ENCODE measurements around the gene CST7.

Gene CST7

DNA sequence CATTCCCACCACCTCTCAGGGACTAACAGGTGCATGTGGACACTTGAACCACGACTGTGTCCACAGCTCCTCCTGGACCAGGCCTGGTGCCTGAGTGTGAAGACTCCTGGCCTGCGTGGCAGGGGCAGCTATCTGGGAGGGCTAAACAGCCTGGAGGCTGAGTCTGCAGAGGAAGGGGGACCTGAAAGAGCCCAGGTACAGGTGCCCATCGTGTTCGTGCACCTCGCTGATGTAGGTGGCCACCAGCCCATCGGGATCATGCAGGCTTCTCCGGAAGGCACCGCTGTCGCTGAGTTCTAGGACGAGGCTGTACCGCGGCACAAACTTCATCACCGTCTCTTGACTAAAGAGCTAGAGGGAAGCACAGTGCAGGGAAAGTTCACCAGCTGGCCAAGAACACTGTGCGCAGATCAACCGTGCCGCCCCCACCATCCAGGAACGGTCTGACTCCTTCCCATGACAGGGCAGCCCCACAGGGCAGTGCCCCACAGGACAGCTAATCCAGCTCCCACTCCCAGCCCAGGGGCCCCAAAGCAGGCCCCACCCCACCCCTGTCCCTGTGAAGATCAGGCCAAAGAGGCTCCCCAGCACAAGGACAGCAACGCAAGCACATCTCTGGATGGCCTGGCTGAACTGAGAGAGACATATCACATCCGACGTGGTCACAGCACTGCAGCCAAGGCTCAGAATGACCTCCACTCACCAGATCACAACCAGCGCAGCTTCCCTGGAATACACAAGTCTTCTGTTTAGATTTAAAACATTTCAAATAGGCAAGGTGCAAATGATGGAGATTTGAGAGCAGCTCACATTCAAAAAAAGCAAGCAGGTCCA is 14.8 kb downstream of the CST7 start:
- Mint-ChIP-seq H3K4me1 (no peaks in the 10 kb centered on the region), H3K27ac (no peak overlapping the region), H3K9me3 (no peaks in the 10 kb centered on the region), H3K4me3 (no peak overlapping the region), H3K27me3 (no peaks in the 10 kb centered on the region), H3K36me3 (peaks cover 73% of the 10 kb centered on the region)
- ATAC-seq: no peak

DNA sequence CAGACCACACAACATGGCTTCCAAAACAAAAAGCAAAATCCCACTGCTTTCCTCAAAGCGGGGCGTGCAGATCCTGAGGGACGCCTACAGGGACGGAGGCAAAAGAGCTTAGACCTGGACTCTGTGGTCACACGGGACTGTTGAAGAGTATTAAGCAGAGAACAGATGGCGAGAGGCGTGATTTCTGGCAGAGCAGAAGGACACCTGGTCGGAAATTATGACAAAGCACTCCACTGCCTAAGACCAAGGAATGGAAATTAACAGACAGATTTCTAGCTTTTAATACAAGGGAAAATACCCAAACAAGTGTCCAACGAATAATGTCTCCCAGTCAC is 15.4 kb downstream of the CST7 start:
- no peak for ATAC-seq
- Mint-ChIP-seq H3K36me3 (peaks cover 78% of the 10 kb centered on the region), H3K27ac (no peak overlapping the region), H3K4me1 (no peaks in the 10 kb centered on the region), H3K27me3 (no peaks in the 10 kb centered on the region), H3K4me3 (no peak overlapping the region), H3K9me3 (no peaks in the 10 kb centered on the region)

DNA sequence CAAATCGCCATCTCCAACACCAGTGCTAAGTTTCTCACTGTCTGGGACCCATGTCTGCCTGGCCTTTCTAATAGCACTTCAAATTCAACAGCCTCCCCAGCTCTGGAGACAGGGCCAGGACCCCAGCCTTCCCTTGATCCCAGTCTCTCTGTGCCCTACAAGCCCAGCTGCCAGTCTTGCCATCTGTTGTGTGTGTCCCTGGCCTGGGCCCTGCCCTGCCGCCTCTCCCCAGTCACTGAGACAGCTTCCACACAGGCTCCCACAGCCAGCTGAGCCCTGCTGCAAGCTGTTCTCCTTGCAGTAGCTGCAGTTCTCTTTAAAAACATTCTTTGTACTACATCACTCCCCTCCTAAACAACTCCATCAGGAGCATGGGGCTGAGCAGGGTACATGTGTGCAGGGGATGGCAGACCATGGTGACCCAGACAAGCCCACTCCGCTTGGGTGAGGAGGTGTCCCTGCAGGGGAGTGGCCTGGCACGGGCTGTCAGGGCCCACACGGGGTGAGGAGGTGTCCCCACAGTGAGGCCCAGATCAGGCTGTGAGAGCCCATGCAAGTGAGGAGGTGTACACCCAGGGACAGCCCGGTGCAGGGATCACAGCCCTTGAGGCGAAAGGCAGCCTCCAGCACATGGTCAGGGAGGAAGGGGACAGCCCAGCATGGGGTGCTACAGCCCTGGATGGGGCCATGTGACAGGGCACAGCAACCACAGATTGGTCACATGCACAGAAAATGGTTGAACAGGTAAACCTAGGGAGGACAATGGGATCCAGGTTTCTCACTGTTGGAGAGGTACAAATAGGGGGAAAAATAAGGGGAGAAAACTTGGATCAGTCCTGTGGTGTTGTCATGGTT is 16.2 kb downstream of the CST7 start:
- no peak overlapping the region for H3K27ac Mint-ChIP-seq
- no peaks in the 10 kb centered on the region for H3K4me1 Mint-ChIP-seq
- no peaks in the 10 kb centered on the region for H3K27me3 Mint-ChIP-seq
- ATAC-seq: peak; percentile 51
- no peaks in the 10 kb centered on the region for H3K9me3 Mint-ChIP-seq
- peaks cover 80% of the 10 kb centered on the region for H3K36me3 Mint-ChIP-seq
- no peak overlapping the region for H3K4me3 Mint-ChIP-seq

DNA sequence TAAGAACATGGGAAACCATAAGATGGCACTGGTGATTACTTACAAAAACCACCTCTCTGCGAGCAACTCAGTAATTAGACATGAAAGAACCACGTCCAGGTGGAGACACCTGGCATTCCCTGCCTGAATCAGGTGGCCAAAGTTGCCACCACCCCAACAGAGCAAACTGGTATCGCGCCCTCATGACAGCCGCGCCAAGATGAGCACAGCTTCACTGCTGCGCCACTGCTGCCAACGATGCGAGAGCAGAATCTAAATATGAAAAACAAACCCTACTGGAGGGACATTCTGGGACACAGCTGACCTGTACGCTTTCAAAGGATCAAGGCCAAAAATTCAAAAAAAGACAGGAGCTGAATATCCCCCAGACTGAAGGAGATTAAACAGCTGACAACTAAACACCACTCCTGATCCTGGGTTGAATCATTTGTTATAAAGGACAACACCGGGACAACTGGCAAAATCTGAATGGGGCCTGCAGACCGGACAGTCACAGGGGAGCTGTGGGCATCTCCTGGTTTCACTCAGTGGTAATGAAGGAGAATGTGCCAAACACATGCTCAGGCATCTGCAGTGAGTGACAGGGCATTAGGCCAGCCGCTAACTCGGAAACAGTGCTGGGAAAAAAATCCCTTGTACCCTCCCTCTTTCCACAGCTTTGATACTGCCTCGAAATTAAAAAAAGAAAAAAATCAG is 17.4 kb downstream of the CST7 start:
- no peak for ATAC-seq
- H3K36me3 Mint-ChIP-seq: peaks cover 88% of the 10 kb centered on the region
- no peak overlapping the region for H3K27ac Mint-ChIP-seq
- no peaks in the 10 kb centered on the region for H3K9me3 Mint-ChIP-seq
- no peaks in the 10 kb centered on the region for H3K27me3 Mint-ChIP-seq
- no peaks in the 10 kb centered on the region for H3K4me1 Mint-ChIP-seq
- H3K4me3 Mint-ChIP-seq: no peak overlapping the region

DNA sequence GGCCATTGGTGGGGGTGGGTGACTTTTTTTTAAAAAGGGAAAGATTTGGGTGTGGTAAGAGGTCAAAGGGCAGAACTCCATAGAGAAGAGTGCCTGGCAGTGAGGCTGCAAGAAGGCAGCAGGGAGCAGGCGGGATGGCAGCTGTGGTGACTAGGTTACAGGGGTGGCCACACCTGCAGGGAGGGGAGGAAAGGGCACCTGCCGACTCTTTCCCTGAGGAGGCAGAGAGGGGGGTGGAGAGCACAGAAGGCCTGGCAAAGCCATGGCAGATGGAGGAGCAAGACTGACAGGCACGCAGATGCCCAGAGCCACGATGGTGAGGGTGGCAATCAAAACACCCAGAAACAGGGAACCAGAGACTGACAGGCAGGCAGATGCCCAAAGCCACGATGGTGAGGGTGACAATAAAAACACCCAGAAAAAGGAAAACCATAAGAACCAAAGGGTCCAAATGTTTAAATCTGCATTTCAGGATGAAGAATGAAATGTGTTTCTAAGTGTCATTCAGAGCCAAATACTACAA is 19.3 kb downstream of the CST7 start:
- Mint-ChIP-seq H3K4me3 (no peak overlapping the region), H3K4me1 (no peaks in the 10 kb centered on the region), H3K27me3 (no peaks in the 10 kb centered on the region), H3K36me3 (peaks cover 76% of the 10 kb centered on the region), H3K9me3 (no peaks in the 10 kb centered on the region), H3K27ac (no peak overlapping the region)
- ATAC-seq: no peak

DNA sequence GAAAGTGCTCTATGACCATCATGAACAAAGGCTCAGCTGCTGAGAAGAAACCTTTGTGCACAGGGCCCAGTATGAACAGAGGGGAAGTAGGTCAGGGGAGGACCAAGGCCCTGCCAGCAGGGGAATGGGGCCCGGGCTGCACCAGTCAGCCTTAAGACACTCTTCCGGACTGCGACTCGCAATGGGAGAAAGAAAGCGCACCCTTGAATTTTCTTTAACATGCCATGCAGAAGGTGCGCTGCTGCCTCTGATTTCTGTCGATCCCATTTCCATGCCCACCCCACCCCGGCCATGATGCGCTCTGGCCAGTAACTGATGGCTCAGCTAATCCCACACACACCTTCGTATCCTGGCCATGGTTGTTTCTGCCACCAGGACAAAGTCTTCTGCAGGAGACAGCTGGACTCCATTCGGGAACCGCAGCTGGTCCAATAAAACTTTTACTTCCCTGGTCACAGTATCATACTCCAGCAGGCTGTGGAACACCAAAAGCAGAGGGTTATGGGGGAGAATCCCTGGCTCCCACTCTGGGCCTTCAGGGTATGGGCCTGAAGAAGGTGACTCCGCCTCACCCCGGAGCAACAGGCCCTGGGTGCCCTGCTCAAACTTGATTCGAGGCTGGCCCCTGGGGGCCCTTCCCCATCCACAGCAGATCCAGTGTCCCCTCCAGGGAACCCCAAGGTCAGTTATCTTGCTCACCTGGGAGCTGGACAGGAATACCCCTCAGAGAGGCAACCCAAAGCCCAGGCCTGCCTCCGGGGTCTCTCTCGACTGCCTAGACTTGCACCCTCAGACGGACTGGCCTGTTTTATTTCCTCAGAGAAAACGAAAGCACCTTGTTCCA is 20.3 kb downstream of the CST7 start:
- H3K27ac Mint-ChIP-seq: no peak overlapping the region
- no peaks in the 10 kb centered on the region for H3K4me1 Mint-ChIP-seq
- H3K27me3 Mint-ChIP-seq: no peaks in the 10 kb centered on the region
- no peak overlapping the region for H3K4me3 Mint-ChIP-seq
- peaks cover 81% of the 10 kb centered on the region for H3K36me3 Mint-ChIP-seq
- H3K9me3 Mint-ChIP-seq: no peaks in the 10 kb centered on the region
- ATAC-seq: no peak

DNA sequence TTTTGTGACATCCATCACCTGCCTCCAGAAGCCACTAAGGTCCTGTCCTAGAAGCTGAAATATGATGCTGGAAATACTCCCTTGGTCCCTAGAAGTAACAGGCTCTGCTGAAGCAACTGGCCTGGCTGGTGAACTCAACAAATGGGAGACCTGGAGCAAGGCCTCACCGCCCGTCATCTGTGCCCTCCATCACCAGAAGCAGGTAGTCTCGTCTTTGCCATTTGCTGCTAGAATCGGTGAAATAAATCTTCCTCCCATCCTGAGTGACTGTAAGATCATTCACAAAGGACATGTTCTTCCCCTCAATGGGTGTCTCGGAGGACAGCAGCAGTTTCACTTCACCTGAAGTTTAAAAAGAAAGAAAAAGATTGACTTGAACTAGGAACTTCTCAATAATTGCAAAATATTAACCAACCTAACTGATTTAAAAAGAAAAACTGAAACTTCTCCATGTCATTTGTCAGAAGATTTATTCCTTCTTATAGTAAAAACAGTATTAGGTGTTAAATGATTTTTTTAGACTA is 21.0 kb downstream of the CST7 start:
- no peak overlapping the region for H3K4me3 Mint-ChIP-seq
- H3K27me3 Mint-ChIP-seq: no peaks in the 10 kb centered on the region
- no peak overlapping the region for H3K27ac Mint-ChIP-seq
- H3K4me1 Mint-ChIP-seq: no peaks in the 10 kb centered on the region
- no peaks in the 10 kb centered on the region for H3K9me3 Mint-ChIP-seq
- ATAC-seq: no peak
- H3K36me3 Mint-ChIP-seq: peaks cover 82% of the 10 kb centered on the region

DNA sequence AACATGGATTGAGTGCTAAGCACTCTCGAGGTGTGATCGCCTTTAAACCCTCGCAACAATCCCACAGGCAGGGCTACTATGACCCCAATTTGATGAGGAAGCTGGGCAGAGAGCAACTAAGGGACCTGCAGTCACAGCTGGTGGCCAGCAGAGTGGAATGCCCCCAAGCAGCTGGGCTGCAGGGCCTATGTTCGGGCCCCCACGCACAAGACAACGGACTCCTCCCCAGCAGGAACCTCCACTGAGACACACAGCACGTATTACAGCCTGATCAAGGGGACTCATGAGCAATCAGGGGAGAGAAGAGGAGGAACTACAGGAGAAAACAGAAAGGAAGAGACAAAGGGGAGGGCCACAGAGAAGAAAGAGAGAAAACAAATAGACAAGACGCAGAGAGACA is 21.7 kb downstream of the CST7 start:
- ATAC-seq: no peak
- Mint-ChIP-seq H3K36me3 (peaks cover 82% of the 10 kb centered on the region), H3K4me1 (no peaks in the 10 kb centered on the region), H3K27ac (no peak overlapping the region), H3K27me3 (no peaks in the 10 kb centered on the region), H3K4me3 (no peak overlapping the region), H3K9me3 (no peaks in the 10 kb centered on the region)

DNA sequence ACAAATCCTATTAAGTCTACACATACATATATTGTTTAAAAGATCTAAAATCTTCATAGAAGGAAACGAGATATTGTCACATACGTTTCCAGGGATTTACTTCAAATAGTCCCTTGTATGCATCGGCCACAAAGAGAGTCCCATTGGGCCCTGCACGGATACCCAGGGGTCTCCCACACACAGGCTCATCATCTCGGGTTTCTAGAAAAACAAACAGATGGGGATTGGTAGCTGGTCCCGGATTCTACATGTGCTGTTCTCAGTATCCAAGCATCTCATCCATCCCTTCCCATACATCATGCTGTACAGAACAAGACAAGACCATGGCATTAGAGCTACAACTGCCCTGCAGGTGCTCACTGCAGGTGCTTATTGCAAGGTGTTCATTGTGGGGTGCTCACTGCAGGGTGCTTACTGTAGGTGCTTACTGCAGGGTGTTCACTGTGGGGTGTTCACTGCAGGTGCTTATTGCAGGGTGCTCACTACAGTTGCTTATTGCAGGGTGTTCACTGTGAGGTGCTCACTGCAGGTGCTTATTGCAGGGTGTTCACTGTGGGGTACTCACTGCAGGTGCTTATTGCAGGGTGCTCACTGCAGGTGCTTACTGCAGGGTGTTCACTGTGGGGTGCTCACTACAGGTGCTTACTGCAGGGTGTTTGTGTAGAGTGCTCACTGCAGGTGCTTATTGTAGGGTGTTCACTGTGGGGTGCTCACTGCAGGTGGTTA is 22.5 kb downstream of the CST7 start:
- Mint-ChIP-seq H3K27ac (no peak overlapping the region), H3K4me3 (no peak overlapping the region), H3K4me1 (no peaks in the 10 kb centered on the region), H3K36me3 (peaks cover 82% of the 10 kb centered on the region), H3K27me3 (no peaks in the 10 kb centered on the region), H3K9me3 (peaks cover 4% of the 10 kb centered on the region)
- ATAC-seq: no peak

DNA sequence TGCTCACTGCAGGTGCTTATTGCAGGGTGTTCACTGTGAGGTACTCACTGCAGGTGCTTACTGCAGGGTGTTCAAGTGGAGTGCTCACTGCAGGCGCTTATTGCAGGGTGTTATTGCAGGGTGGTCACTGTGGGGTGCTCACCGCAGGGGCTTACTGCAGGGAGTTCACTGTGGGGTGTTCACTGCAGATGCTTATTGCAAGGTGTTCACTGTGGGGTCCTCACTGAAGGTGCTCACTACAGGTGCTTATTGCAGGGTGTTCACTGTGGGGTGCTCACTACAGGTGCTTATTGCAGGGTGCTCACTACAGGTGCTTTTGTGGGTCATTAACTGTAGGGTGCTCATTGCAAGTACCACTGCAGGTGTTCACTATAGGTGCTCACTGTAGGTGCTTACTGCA is 23.3 kb downstream of the CST7 start:
- H3K27ac Mint-ChIP-seq: no peak overlapping the region
- H3K27me3 Mint-ChIP-seq: no peaks in the 10 kb centered on the region
- peaks cover 85% of the 10 kb centered on the region for H3K36me3 Mint-ChIP-seq
- no peaks in the 10 kb centered on the region for H3K4me1 Mint-ChIP-seq
- no peak overlapping the region for H3K4me3 Mint-ChIP-seq
- ATAC-seq: no peak
- H3K9me3 Mint-ChIP-seq: peaks cover 7% of the 10 kb centered on the region

DNA sequence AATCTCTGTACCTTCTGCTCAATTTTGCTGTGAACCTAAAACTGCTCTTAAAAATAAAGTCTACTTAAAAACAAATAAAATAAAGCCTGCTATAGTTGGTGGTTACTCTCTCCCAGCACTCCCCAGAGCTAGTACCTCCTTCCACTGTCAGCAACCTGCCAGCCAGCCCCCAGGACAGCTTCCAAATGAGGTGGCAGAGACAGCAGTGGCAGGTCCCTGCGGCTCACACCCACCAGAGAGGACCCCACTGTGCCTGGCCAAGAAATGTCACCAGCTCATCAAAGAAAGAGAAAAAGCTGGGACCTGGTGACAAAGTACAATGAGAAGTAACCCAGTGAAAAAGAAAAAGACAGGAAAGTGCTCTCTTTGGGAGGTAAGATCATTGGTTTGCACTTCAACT is 28.3 kb downstream of the CST7 start:
- H3K27me3 Mint-ChIP-seq: no peaks in the 10 kb centered on the region
- H3K4me3 Mint-ChIP-seq: no peak overlapping the region
- no peak for ATAC-seq
- H3K4me1 Mint-ChIP-seq: peaks cover 12% of the 10 kb centered on the region
- no peak overlapping the region for H3K27ac Mint-ChIP-seq
- H3K9me3 Mint-ChIP-seq: peaks cover 12% of the 10 kb centered on the region
- peaks cover 96% of the 10 kb centered on the region for H3K36me3 Mint-ChIP-seq

DNA sequence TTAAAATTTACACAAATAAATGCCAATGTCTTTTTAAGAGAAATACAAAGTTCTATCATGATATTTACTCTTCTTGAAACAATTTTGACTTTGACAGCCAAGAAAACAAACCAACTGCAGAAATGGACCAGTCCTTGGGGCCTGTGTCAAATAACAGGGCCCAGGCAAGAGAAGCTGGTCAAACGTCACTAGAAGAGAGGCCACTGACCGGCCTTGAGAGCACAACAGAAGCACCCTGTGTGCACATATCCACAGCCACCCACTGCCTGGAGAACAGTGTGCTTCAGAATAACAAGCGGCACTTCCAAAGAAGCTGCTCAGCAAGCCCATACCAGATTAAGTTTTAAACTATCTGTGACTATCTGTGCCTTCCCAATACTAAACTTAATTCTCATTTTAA is 28.7 kb downstream of the CST7 start:
- peaks cover 100% of the 10 kb centered on the region for H3K36me3 Mint-ChIP-seq
- no peak overlapping the region for H3K4me3 Mint-ChIP-seq
- H3K27me3 Mint-ChIP-seq: no peaks in the 10 kb centered on the region
- no peak for ATAC-seq
- peaks cover 16% of the 10 kb centered on the region for H3K4me1 Mint-ChIP-seq
- peaks cover 12% of the 10 kb centered on the region for H3K9me3 Mint-ChIP-seq
- no peak overlapping the region for H3K27ac Mint-ChIP-seq

DNA sequence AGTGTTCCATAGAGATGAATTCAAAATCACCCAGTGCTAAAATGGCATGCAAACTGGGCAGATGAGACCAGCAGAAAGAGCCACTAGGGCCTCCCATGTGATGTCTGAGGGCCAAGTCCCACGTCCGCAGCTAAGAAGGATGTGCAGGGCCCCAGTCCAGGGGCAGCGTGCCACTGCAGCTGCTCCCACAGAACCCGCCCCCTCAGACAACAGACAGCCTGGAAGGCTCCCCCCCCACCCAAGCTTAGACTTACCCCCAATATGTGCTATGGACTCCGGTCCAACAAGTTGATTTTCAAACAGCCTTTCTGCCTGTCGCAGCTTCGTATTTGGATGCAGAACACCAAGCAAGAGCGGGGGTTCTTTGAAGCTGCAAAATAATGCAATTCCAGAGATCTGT is 29.4 kb downstream of the CST7 start:
- H3K4me1 Mint-ChIP-seq: peaks cover 16% of the 10 kb centered on the region

More for the DNA sequence above, 29.4 kb downstream of the CST7 start:
- H3K9me3 Mint-ChIP-seq: peaks cover 12% of the 10 kb centered on the region
- H3K27ac Mint-ChIP-seq: no peak overlapping the region
- H3K27me3 Mint-ChIP-seq: no peaks in the 10 kb centered on the region
- no peak for ATAC-seq
- H3K36me3 Mint-ChIP-seq: peaks cover 100% of the 10 kb centered on the region
- no peak overlapping the region for H3K4me3 Mint-ChIP-seq

Data from stimulated activated memory B cell treated with anti-CD40 and anti-IgM and Interleukin-4, amounts not matched to agents 10 μg/mL and 1 μg/mL and 100 μg/mL, for 72 hours (primary cell).